HG02973 (cell line): ENCODE data around the gene TOM1.

Experiments
- ATAC-seq: cut with Tn5 transposase; IDR thresholded peaks from one replicate; pipeline ENCODE4 v1.9.1; 2021; ENCODE audit warnings: moderate library complexity; ENCODE audit not compliant: unreplicated experiment

Gene TOM1

DNA sequence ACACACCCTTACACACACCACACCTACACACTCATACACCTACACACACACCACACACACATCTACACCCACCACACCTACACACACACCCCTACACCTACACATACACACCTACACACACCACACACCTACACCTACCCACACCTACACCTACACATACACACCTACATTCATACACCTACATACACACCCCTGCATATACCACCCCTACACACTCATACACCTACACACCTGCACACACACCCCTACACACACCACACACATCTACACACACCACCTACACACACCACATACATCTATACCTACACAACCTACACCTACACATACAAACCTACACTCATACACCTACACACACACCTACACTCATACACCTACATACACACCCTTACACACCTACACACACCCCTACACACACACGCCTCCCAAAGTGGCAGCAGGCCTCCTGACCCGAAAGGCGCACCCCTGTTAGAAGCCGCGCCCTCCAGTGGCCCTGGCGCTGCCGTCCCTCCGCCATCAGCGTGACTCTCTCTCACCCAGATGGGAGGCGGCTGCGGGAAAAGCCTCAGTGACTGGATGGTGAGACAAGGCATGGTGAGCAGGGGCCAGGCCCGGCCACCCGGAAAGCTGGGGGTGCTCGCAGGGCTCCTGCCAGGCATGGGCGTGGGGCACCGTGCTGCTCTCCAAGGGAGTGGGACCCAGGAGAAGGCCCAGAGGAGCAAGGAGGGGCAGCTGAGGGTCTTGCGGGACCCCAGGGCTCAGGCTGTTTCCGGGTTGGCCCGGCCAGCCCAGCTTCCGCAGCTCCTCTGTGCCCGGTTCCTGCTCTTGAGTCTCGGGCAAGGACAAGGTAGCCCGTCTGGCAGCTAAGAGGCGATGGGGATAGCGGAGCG, 44.2 kb downstream of the TOM1 start:
- no peak for ATAC-seq

DNA sequence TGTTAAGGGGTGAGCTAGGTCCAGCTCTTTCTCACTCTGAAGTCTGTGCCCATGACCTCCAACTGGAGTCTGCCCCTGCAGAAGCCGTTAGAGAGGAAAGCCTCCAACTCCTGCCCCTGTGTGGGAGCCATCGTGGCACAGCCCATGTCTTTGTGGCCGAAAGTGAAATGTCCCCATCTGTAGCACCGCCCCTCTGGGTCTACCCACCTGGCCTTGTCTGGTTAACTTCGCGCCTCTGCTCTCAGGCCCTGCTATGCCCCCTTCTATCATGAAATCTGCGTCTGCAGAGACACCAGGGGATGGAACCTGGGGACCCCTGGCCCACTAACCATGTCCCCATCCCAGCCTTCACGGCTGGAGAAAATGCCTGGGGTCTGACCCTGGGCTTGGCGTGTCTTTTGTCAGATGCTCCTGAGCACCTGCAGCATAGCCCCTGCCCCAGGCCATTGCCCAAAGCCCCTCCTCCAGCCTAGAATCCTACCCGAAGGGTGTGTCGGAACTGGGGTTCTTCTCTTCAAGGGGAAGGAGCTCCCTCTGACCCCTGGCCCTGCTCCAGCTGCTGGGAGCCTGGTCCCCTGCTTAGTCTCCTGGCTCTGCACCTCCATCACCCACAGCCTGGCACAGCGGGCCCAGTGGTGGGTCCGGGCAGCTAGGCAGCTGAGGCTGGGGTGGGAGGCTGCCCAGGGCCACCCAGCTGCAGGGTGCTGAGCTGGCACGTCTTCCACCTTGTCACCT, 45.4 kb downstream of the TOM1 start:
- no peak for ATAC-seq

DNA sequence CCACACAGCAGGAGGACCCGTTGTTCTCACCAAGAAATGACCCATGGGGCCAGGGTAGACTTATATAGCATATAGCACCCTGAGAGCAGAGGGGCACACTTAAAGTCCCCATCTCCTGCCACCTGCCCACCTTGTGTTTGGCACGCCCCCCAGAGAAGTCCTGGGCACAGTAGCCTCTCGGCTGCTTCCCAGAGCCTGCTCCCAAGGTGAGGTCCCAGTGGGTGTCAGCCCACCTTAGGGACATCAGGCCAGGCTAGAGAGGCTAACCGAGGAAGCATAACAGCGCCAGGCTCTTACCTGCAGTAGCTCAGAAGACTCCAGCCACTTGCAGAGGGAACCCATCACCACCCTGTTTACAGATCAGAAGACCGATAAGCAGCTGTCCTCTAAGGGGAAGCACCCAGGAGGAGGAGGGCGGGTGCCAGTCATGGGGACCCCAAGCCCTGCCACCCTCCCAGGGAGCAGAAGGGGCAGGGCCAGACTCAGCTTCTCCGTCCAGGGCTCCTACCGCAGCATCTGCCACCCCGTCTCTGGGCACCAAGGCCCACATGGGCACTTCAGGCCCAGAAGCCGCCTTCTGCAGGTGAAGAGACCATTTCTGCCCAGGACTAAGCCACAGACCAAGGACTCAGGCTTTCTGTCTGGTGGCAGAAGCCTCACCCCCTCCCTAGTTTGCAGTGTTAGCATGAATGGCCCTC, 46.3 kb downstream of the TOM1 start:
- ATAC-seq, result no peak

DNA sequence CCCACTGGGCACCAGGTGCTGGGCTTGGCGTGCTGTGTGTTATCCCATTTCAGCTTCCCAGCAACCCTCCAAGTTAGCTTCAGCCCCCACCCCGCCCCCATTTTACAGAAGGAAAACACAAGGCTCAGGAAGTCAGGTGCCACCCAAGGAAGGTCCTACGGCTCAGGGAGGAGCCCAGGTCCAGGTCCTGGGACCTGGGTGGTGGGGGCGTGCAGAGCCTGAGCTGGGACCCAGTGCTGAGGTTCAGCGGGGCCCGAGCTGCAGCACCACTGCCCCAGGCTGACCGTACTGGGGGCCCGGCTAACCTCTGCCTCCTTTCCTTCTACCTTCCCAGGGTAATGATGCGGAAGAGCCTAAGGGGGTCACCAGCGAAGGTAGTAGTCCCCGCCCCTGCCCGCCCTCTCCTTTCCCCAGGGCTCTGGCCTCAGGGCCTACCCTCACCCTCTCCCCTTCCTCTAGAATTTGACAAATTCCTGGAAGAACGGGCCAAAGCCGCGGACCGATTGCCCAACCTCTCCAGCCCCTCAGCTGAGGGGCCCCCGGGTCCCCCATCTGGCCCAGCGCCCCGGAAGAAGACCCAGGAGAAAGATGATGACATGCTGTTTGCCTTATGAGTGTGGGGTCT, 47.0 kb downstream of the TOM1 start:
- no peak for ATAC-seq

DNA sequence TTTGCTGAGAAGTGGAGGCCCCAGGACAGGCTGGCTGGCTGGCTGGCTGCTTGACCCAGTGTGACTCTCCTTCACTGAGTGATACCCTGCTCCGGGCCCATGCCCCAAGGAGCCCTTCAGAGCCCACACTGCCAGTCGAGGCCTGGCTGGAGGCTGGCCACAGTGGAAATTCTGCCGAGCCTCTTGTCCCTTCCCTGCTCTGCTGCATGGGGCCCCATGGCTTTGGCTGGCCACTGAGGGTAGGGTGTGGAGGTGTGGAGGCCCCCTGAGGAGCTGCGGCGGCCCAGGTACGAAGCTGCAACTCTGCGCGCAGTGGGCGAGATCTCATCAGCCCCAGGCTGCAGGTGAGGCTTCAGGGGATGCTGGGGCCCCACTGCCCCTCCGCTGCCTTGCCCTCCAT, 47.8 kb downstream of the TOM1 start:
- no peak for ATAC-seq

DNA sequence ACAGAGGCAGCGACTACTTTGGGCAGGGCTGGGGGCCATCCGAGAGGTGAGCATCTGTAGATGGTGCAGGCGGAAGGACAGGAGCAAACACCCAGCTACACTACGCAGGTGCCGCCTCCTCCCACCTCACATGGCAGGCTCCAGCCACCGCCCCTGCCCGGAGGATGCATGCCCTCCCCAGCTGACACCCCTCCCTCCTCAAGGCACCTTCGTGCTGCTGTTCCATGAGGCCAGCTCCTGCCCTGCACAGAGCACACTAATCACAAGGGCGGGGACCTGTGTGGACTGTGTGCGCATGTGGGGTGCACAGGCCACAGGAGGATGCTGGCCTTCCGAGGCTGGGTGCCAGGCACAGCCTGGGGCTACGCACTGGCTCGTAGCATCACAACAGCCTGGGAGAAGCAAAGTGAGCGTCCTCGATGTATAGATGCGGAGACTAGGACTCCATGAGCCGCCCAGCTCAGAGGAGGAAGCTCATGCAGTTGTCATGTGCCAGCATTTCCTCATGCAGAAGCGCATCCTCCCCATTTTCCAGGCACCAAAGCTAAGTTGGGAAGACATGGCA, 48.4 kb downstream of the TOM1 start:
- ATAC-seq, result no peak

DNA sequence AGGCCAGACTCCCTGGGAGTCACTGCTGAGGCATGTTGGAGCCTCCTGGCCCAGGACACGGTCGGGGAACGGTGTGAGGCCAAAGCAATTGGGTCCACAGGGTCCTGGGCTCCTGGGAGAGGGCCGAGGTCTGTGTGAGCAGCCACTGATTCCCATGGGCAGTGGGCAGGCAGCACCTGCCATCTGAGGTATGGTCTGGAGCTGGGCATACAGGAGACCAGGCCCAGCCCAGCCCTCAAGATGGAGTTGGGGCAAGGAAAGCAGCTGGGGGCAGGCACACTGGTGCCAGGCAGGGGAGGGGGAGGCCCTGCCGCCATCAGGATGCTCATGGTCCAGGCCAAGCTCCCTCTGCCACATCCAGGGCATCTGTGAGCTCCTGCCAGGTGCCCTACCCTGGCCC, 49.0 kb downstream of the TOM1 start:
- ATAC-seq, result no peak

DNA sequence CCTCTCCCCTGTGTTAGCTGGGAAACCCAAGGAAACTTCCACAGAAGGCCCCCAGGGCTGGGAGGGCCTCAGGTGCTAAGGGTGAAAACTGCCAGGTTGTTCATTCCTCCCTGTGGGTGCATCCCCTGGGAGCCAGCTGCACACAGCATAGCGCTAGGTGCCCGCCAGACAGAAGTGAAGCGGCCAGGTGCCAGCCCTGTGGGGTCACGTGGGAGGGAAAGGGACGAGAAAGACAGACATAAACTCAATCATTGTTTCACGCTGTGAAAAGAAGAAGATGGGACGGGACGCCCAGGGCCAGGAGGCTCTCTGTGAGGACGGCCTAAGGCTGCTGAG, 49.6 kb downstream of the TOM1 start:
- no peak for ATAC-seq

DNA sequence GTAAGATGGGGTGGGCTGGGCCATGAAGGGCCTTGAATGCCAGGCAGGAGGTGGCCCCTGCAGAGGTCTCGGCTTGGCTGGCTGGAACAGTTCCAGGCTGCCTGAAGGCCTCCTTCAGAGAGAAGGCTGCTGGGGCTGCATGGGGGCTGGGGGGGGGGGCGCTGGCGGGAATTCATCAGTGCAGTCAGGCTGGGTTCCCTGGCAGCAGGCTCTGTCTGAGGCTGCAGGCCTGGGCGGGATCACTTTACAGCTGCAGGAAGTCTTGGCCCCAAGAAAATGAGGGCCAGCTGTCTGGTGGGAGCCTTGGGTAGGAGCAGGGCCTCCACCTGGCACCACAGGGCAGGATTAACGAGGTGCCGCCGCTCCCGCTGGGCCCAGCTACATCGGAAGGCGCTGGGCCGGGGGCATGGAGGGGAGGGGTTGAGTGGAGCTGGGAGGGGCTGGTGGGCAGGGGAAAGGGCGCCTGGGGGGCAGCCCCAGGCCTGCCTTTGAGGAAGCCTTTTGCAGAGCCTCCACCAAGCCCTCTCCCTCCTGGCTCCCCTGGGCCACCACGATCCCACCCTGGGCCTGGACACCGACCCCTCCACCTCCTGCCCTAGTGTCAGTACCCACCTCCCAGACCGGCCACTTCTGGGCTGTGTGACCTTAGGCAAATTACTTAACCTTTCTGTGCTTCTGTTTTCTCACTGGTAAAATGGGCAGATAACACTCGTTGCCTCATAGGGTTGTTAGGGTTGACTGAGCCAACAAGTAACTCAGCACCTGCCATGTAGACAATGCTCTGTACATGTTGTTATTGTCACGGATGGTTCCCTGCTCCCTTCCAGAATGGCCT, 50.2 kb downstream of the TOM1 start:
- no peak for ATAC-seq

DNA sequence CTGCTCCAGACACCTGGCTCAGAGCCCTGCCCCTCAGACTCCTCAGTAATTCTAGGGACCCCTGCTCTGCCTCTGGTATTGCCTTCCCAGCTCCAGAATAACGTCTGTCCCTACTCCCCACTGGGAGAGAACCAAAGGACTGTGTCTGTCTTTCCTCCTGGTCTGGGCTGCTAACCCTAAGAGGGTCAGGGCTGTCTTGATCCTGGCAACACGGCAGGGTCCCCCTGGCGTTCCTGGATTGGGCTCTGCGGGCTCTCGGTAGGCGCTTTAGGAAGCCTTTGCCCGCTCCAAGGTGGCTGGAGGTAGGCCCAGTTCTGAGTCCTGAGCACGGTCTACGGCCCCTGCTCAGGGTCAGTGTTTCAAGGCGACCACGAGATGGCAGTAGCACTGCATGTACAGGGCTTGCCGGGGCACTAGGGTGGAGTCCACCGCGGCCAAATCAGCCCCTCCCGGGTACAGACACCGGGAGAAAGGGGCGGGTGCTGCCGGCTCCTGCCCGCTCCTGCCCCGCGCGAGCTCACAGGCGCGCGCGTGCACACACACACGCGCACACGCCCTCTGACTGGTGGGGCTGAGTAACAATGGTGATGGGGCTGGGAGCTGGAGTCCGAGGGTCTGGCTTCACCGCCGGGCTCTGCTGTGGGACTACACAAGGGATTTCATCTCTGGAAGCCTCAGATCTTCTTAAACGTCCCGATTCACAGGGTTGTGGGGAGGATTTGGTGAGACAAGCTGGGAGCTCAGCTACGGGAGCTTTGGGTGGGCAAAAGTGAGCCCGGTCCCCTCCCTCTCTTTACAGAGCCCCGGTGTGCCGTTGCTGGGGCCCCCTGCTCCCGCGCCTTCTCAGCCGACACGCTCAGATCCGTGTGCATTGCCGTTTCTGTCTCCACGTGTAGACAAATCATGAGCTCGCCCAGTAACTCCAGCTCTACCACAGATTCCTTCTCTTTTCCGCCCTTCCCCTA, 51.1 kb downstream of the TOM1 start:
- ATAC-seq, result peak; percentile 59

DNA sequence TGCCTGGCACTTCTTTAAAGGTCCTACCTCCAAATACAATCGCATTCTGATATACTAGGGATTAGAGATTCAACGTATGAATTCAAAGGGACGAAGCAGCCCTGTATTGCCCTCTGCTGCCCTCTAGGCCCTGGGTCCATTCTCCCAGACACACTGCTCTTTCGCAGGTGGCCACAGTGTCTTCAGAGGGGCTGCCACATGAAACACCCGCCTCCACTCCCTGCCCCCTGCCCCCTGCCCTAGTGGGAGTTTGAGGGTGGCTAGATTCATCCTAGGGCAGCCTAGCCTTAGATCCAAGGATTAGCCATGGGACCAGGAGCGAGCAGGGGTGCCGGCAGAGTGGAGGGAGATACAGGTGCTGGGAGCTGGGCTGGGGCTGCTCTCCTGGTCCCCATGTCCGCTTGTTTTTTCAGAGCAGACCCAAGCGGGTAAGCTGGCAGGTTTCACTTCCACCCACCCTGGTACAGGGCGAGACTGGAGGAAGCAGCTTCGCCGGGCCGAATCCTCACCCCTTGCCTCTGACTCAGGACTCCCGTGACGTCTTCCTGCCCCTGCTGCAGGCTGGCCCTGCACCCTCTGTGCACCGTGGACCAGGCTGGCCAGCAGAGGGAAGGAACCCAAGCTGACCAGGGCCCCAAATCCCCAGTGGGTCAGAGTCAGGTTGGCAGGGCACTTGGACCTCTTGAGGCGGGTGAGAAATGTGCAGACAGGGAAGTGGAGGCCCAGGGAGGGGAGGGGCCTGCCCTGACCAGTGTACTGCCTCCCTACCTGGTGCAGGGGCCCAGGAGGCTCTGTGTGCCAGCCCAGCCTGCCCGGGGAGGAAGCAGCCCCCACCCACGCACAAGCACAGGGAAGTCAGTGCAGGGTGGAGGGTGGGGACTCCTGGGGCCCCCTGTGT, 52.8 kb downstream of the TOM1 start:
- ATAC-seq, result no peak

DNA sequence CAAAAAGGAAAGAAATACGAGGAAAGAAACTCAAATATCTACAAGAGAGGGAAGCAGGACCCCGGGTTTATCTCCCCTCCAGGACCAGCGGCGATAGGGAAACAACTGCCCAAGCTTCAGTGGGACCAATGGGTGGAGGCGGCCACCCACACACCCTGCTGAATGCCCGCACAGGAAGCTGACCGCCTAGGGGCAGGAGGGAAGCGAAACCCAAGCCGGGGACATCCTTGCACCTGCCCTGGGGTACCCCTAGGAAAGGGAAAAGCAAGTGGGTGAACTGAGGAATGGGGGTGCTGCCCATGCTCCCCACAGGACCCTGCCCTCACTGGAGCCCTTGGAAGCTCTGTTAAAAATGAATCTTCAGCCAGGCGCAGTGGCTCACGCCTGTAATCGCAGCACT, 53.6 kb downstream of the TOM1 start:
- no peak for ATAC-seq

DNA sequence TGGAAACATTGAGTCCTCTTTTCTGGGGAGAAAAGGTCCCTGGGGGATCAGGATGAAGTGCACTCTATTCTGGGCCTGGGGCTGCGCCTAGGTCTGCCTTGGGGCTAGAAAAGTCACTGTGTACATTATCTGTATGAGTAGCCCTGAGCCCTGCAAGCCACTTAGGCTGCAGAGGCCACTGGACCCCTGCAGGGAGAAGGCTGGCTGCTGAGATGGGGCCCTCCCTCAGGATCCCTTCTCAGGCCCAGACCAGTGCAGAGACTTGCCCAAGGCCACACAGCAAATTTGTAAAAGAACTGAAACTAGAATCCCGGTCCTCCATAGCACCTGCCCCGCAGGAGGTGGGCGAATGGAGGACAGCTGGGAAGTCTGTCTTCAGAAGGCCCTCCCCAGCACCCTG, 54.4 kb downstream of the TOM1 start:
- no peak for ATAC-seq

DNA sequence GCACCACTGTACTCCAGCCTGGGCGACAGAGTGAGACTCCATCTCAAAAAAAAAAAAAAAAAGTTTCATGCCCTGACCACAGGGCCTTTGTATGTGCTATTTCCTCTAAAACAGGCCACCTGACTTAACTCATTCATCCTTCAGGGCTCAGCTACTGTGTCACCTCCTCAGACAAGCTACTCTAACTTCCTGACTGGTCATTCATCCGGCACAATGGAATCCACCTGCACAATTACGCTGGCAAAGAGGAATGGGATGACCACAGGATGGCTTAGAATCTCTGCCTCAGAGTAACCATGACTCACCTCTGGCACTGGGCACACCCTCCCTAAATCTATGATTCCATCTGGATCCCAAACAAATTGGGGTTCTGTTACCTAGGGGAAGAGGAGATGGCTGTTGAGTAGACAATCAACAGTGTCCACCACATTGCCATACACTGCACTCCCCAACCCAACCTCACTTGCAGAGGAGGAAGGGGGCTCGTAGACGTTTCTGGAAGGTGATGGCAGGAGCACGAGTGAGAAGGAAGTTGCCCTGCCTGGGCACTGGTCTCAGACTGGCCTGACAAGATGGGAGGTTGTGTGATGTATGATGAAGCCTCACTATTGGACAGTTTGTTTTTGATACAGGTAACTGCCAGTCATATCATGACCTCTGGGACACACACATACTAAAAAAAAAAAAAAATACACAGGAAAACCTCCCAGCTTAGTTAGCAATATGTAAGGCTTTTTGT, 58.4 kb downstream of the TOM1 start:
- no peak for ATAC-seq

DNA sequence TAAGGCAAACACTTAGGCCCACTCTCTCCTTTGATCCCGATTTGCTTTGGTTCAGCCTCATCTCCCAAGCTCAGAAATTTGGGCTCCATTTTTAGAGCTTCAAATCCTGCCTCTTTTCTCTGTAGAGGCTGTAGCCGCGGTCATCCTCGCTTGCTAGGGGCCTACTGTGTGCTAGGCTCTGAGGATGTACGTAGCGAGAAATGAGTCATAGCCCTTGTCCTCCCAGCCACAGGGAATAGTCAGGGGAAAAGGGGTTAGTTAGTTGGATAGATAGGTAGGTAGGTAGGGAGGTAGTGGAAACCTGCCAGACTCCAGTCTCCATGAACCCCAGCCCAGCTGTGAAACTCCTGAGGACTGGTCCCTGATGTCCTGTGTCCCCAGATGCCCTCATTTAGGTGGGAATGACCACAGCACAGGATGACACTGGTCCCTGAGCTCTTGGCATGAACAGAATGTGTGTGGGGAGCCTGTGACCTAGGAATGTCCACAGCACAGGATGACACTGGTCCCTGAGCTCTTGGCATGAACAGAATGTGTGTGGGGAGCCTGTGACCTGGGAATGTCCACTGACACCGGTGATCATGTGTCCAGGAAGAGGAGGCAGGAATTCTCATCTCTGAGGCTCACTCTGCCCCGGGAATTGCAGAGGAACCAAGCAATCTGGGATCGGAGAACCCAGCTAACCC, 59.8 kb downstream of the TOM1 start:
- ATAC-seq, result no peak

DNA sequence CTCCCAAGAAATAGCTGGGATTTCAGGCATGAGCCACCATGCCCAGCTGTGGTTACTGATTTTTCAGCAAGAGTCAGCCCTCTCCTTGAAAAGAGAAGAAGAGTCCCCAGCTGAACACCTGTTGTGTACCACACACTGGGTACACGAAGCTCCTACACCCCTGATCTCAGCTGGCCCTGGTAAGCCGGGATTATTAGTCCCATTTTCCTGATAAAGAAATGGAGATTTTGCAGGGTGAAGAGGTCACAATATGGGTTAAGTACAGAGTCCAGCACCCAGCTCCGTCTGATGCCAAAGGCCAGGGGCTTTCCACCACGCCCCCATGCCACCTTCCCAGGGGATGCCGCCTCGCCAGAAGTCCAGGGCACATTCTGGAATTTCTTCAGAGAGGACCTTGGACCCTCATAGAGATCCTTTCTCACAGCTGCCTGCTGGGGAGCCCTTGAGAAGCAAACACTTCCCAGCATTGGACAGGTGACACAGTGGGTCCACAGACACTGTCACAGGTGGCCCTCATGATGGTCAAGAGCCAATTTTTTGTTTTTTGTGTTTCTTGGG, 61.4 kb downstream of the TOM1 start:
- no peak for ATAC-seq
